K562 (cell line): Measurements from ENCODE around the gene PDLIM4. TPM values are rescaled to one million over a fixed set of nuclear protein-coding genes. Genes with fewer than 3 reads are reported as not detected.

ENCODE experiments used
- ATAC-seq: fragments of 200-7000 bp; cut with Tn5 transposase; 3 replicates; pipeline ENCODE4 v1.9.1; 2020; ENCODE audit warnings: moderate library complexity
- BruUV-seq: library from RNA; stranded (reverse); fragments of 400-500 nt; replicated peaks from 2 replicates; lab custom pipeline; 2021; lab: Mats Ljungman, UMichigan
- CTCF ChIA-PET: fragments of 300-600 bp; formaldehyde crosslinking; extraction: SDS; loops from one replicate; lab custom pipeline; 2021; ENCODE audit warnings: low intra/inter-chr PET ratio; lab: Yijun Ruan, JAX
- POLR2A ChIA-PET: fragments of 300-600, 350-650 bp; sonication (Branson Sonifier 250); formaldehyde crosslinking; extraction: SDS; loops from one replicate; lab custom pipeline; 2021; ENCODE audit warnings: antibody characterized with exemption, inconsistent platforms; lab: Yijun Ruan, JAX
- DNase-seq, 4 experiments: peaks; one replicate each; pipeline versions ENCODE4 v3.0.0 to v3.0.0-alpha.2; 2011 to 2018; ENCODE audit warnings: low spot score in 3 of 4, mixed read lengths in 3 of 4; ENCODE audit errors: extremely low read depth in 1 of 4
- FAIRE-seq: peaks from 2 replicates; lab custom pipeline; 2011; peaks lifted over from hg19 to GRCh38; lab: Jason Lieb, UNC
- H2AFZ ChIP-seq: 2 replicates; pipeline ENCODE4 v1.6.0; 2011; ENCODE audit warnings: low read depth, low read length, control low read depth, inconsistent platforms
- H3K27ac ChIP-seq: fragments of 200-600 bp; 3 replicates; pipeline ENCODE4 v1.8.0; 2011; ENCODE audit warnings: low read depth, mild to moderate bottlenecking, control low read depth, inconsistent platforms, low read length, moderate library complexity, mixed read lengths; ENCODE audit errors: extremely low read depth
- H3K27me3 ChIP-seq, 2 experiments: fragments of 300-600 bp in 1 of 2; 2 replicates in 1 of 2; 3 replicates in 1 of 2; pipeline versions ENCODE4 v1.6.0 to v1.8.0; 2011; ENCODE audit warnings: inconsistent platforms in 2 of 2, low read length in 2 of 2, mild to moderate bottlenecking in 1 of 2, mixed read lengths in 1 of 2, moderate library complexity in 1 of 2; ENCODE audit not compliant: control insufficient read depth in 2 of 2, insufficient read depth in 2 of 2
- H3K36me3 ChIP-seq: fragments of 300-600 bp; 3 replicates; pipeline ENCODE4 v1.8.0; 2011; ENCODE audit warnings: mild to moderate bottlenecking, low read length, inconsistent platforms; ENCODE audit not compliant: control insufficient read depth, insufficient read depth
- H3K4me1 ChIP-seq, 2 experiments: fragments of 200-600 bp in 1 of 2; replicated peaks in 1 of 2; 2 replicates in 1 of 2; 3 replicates in 1 of 2; pipeline versions ENCODE4 v1.5.1 to v1.8.0; 2011; ENCODE audit warnings: inconsistent platforms in 2 of 2, low read length in 2 of 2, mild to moderate bottlenecking in 1 of 2, mixed read lengths in 1 of 2, moderate library complexity in 1 of 2; ENCODE audit not compliant: control insufficient read depth in 2 of 2, insufficient read depth in 2 of 2
- H3K4me2 ChIP-seq: 2 replicates; pipeline ENCODE4 v1.6.1; 2011; ENCODE audit warnings: low read length, control low read depth, inconsistent platforms, mixed read lengths; ENCODE audit not compliant: insufficient read depth
- H3K4me3 ChIP-seq: fragments of 200-600 bp; sonication (generic), shearing (Covaris generic); 2 replicates; pipeline ENCODE4 v1.5.1; 2016; ENCODE audit warnings: control low read depth, inconsistent platforms
- H3K79me2 ChIP-seq: fragments of 200-600 bp; 3 replicates; pipeline ENCODE4 v1.8.0; 2011; ENCODE audit warnings: low read length, inconsistent platforms; ENCODE audit not compliant: control insufficient read depth, insufficient read depth
- H3K9ac ChIP-seq, 2 experiments: 2 replicates each; pipeline versions ENCODE4 v1.6.0 to v1.6.1; 2011; ENCODE audit warnings: low read depth in 2 of 2, low read length in 2 of 2, control low read depth in 1 of 2, inconsistent platforms in 1 of 2, mild to moderate bottlenecking in 1 of 2, mixed read lengths in 1 of 2; ENCODE audit not compliant: insufficient read depth in 1 of 2
- H3K9me1 ChIP-seq: one replicate; pipeline ENCODE4 v1.6.0; 2011; ENCODE audit warnings: inconsistent platforms, mild to moderate bottlenecking, low read length, moderate library complexity; ENCODE audit not compliant: control insufficient read depth, insufficient read depth
- H3K9me3 ChIP-seq: replicated peaks from 2 replicates; pipeline ENCODE4 v1.5.1; 2011; ENCODE audit warnings: low read depth, low read length, inconsistent platforms; ENCODE audit not compliant: control insufficient read depth, insufficient read depth
- H4K20me1 ChIP-seq: replicated peaks from 2 replicates; pipeline ENCODE4 v1.6.1; 2011; ENCODE audit warnings: low read length, inconsistent platforms, mixed read lengths; ENCODE audit not compliant: control insufficient read depth, insufficient read depth
- ARID1B ChIP-seq: fragments of 450-650 bp; IDR thresholded peaks from 2 replicates; pipeline ENCODE4 v1.6.1; 2016; ENCODE audit warnings: antibody characterized with exemption, mild to moderate bottlenecking, inconsistent platforms
- ATF1 ChIP-seq, 2 experiments: fragments of 450-650 bp in 1 of 2; IDR thresholded peaks; 2 replicates each; pipeline ENCODE4 v1.6.1; 2016; ENCODE audit warnings: missing compliant biosample characterization in 1 of 2, missing genetic modification characterization in 1 of 2
- CHD1 ChIP-seq: fragments of 200-600 bp; sonication (generic); IDR thresholded peaks from one replicate; pipeline ENCODE4 v1.6.1; 2012; ENCODE audit warnings: mild to moderate bottlenecking, moderate library complexity, low read length, inconsistent platforms
- CREM ChIP-seq: IDR thresholded peaks from 2 replicates; pipeline ENCODE4 v1.6.1; 2014; ENCODE audit warnings: antibody characterized with exemption, low read depth
- DACH1 ChIP-seq: fragments of 450-650 bp; IDR thresholded peaks from 2 replicates; pipeline ENCODE4 v1.6.1; 2018; ENCODE audit not compliant: partially characterized antibody
- HDAC1 ChIP-seq, 2 experiments: fragments of 450-650 bp; IDR thresholded peaks; 2 replicates each; pipeline ENCODE4 v1.6.1; 2016 to 2017; ENCODE audit warnings: inconsistent platforms in 1 of 2, mild to moderate bottlenecking in 1 of 2, moderate library complexity in 1 of 2
- JUN ChIP-seq, 2 experiments: sonication (generic) in 1 of 2; formaldehyde crosslinking in 1 of 2; IDR thresholded peaks; 2 replicates each; pipeline versions ENCODE4 v1.6.1 to v1.8.0; 2012 to 2022; ENCODE audit warnings: borderline replicate concordance in 2 of 2, mild to moderate bottlenecking in 2 of 2, improper control_type of control experiment in 1 of 2, low read depth in 1 of 2, low read length in 1 of 2, missing genetic modification reagents in 1 of 2
- NFIC ChIP-seq: fragments of 450-650 bp; IDR thresholded peaks from 2 replicates; pipeline ENCODE4 v1.6.1; 2017; ENCODE audit warnings: mild to moderate bottlenecking, inconsistent platforms
- OTX1 ChIP-seq: fragments of 450-650 bp; formaldehyde crosslinking; IDR thresholded peaks from 2 replicates; pipeline ENCODE4 v1.4.0; 2022; ENCODE audit warnings: mild to moderate bottlenecking
- POLR2G ChIP-seq: fragments of 200-400 bp; formaldehyde crosslinking; IDR thresholded peaks from 2 replicates; pipeline ENCODE4 v1.6.1; 2017; ENCODE audit warnings: low read depth, mild to moderate bottlenecking, antibody characterized with exemption, low read length, moderate library complexity
- SNIP1 ChIP-seq: fragments of 450-650 bp; IDR thresholded peaks from 2 replicates; pipeline ENCODE4 v1.7.1; 2017; ENCODE audit warnings: low read depth, mild to moderate bottlenecking
- YY1 ChIP-seq, 3 experiments: IDR thresholded peaks; 2 replicates each; pipeline ENCODE4 v1.6.1; 2011; ENCODE audit warnings: low read length in 2 of 3, mild to moderate bottlenecking in 2 of 3, moderate library complexity in 2 of 3, borderline replicate concordance in 1 of 3, control low read depth in 1 of 3, low read depth in 1 of 3; ENCODE audit not compliant: insufficient read depth in 3 of 3, insufficient replicate concordance in 2 of 3, control insufficient read depth in 1 of 3, insufficient read length in 1 of 3; ENCODE audit errors: extremely low read depth in 1 of 3
- ZBTB7A ChIP-seq: IDR thresholded peaks from 2 replicates; pipeline ENCODE4 v1.6.1; 2011; ENCODE audit warnings: low read depth, mild to moderate bottlenecking, low read length, moderate library complexity, borderline replicate concordance; ENCODE audit not compliant: control insufficient read depth
- WGBS: fragments of 100-300 bp; shearing (Covaris generic); methylation state at CpG from one replicate; pipeline ENCODE4 v1.1.6; 2016; ENCODE audit warnings: low coverage, mixed read lengths; ENCODE audit not compliant: insufficient coverage; ENCODE audit errors: missing lambda C conversion rate; 5-methylcytosine and 5-hydroxymethylcytosine counted together
- in situ Hi-C: fragments of 300-500 bp; cut with MboI; formaldehyde crosslinking; loops from 4 replicates; pipeline ENCODE4 v1.15.0; 2018; ENCODE audit warnings: inconsistent platforms, mixed read lengths
- intact Hi-C: fragments of 100-400 bp; cut with micrococcal nuclease; formaldehyde crosslinking; loops from 2 replicates; pipeline ENCODE4 v1.14.2; 2022
- polyA plus RNA-seq, 8 experiments: library from polyadenylated mRNA; depleted of rRNA in 4 of 8; stranded (reverse) in 5 of 8; unstranded in 3 of 8; fragments of >200 nt; fragmentation: Nextera tagmentation in 2 of 8; fragmentation: Illumina TruSeq in 1 of 8; extraction: Ambion mirVana in 2 of 8; extraction: Trizol in 1 of 8; gene quantifications; 2 replicates each; pipeline versions ENCODE4 v1.2.1 to v1.2.3, GENCODE V29; 2011 to 2014; ENCODE audit warnings: inconsistent platforms in 1 of 8, missing spikeins in 1 of 8
- total RNA-seq, 7 experiments: library from RNA; depleted of rRNA in 6 of 7; stranded (reverse); fragments of >200 nt in 6 of 7; fragmentation: Illumina TruSeq in 2 of 7; extraction: Trizol in 2 of 7; gene quantifications; 2 replicates each; pipeline versions ENCODE4 v1.2.1 to v1.2.3, GENCODE V29; 2011 to 2021; ENCODE audit warnings: low replicate concordance in 1 of 7
- TF ChIP-seq, protein P1 (sequence below): fragments of 450-650 bp; IDR thresholded peaks from 2 replicates; pipeline ENCODE4 v1.6.1; 2017; ENCODE audit warnings: antibody characterized with exemption, mild to moderate bottlenecking

PDLIM4 gene
- total and polyA plus RNA-seq, 9 of the 15 experiments (the other 6 are each of a cell fraction or from before 2014, with no cell fraction given): 0.28 to 32.8 (median 13.1) TPM

DNA sequence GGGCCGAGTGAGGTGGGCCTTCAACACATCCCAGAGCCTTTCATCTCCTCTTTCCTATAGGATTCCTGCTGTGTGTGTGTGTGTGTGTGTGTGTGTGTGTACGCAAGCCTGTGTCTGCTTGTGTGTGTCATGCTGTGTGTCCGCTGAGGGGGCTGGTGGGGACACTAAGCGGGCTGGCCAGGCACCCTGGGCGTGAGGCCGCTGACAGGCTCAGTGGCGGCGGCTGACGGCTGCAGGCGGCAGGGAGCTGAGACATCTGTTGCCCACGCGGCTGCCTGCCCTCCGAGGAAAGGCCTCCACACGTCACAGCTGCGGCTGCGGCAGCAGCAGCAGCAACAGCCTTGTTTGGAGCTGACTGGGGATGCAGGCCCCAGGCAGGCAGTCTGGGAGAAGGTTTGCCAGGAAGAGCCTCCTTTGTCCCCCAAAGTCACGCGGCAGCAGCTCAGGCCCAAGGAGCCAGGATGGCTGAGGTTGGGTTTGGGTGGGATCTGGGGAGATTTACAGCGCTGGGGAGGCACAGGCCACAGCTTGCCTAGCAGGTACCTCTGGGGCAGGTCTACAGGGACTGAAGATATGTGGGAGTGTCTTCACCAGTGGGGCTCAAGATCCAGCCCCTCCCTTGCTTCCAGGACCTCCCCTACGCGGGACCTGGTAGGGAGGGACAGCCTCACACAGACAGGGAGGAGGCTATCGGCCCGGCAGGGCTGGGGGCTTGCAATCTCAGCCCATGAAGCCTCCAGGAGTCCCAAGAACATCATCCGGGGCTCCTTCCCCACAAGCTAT, 1.8 kb downstream of the PDLIM4 start:
- CTCF ChIA-PET: no interaction called here
- peak; percentile 72 for FAIRE-seq
- TF ChIP-seq JUN (IDR thresholded peaks at IDR 0.05; ENCODE audit: borderline replicate concordance, low read depth, low read length) (no peak), JUN (CRISPR knock-in tag; IDR thresholded peaks at IDR 0.05; ENCODE audit: borderline replicate concordance) (no peak), ARID1B (no peak), HDAC1 (IDR thresholded peaks at IDR 0.05) (peak in 1 of 2 experiments; percentile 57; a peak in 1 of 4 replicates), CREM (0 out of 2 replicates have a peak, but pooled peaks have one; percentile 25), OTX1 (0 out of 2 replicates have a peak, but pooled peaks have one; percentile 34), YY1 (IDR thresholded peaks at IDR 0.05; ENCODE audit: borderline replicate concordance in 1 of 3, control insufficient read depth in 1 of 3, extremely low read depth in 1 of 3, insufficient read depth in 3 of 3, insufficient read length in 1 of 3, insufficient replicate concordance in 2 of 3, low read depth in 1 of 3, low read length in 2 of 3) (no peak), CHD1 (peak; percentile 43), DACH1 (no peak), NFIC (0 out of 2 replicates have a peak, but pooled peaks have one; percentile 34), SNIP1 (no peak), ZBTB7A (peak; percentile 13; the same call in 1 of the 2 replicates), POLR2G (peak; percentile 50), ATF1 (CRISPR knock-in tag; IDR thresholded peaks at IDR 0.05) (no peak), ATF1 (tag; IDR thresholded peaks at IDR 0.05) (peak; percentile 13; the same call in 1 of the 2 replicates)
- TF ChIP-seq, protein P1, sequence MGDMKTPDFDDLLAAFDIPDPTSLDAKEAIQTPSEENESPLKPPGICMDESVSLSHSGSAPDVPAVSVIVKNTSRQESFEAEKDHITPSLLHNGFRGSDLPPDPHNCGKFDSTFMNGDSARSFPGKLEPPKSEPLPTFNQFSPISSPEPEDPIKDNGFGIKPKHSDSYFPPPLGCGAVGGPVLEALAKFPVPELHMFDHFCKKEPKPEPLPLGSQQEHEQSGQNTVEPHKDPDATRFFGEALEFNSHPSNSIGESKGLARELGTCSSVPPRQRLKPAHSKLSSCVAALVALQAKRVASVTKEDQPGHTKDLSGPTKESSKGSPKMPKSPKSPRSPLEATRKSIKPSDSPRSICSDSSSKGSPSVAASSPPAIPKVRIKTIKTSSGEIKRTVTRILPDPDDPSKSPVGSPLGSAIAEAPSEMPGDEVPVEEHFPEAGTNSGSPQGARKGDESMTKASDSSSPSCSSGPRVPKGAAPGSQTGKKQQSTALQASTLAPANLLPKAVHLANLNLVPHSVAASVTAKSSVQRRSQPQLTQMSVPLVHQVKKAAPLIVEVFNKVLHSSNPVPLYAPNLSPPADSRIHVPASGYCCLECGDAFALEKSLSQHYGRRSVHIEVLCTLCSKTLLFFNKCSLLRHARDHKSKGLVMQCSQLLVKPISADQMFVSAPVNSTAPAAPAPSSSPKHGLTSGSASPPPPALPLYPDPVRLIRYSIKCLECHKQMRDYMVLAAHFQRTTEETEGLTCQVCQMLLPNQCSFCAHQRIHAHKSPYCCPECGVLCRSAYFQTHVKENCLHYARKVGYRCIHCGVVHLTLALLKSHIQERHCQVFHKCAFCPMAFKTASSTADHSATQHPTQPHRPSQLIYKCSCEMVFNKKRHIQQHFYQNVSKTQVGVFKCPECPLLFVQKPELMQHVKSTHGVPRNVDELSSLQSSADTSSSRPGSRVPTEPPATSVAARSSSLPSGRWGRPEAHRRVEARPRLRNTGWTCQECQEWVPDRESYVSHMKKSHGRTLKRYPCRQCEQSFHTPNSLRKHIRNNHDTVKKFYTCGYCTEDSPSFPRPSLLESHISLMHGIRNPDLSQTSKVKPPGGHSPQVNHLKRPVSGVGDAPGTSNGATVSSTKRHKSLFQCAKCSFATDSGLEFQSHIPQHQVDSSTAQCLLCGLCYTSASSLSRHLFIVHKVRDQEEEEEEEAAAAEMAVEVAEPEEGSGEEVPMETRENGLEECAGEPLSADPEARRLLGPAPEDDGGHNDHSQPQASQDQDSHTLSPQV: 0 out of 2 replicates have a peak, but pooled peaks have one; percentile 12

More for the DNA sequence above, 1.8 kb downstream of the PDLIM4 start:
- Histone ChIP-seq H3K9me1 (no peaks in the 10 kb centered on the region), H3K27me3 (no peaks in the 10 kb centered on the region), H3K4me1 (peaks cover 41 to 63% of the 10 kb centered on the region in 2 experiments), H3K79me2 (peaks cover 36% of the 10 kb centered on the region), H3K4me3 (peak overlapping the region; percentile 63), H3K36me3 (peaks cover 19% of the 10 kb centered on the region; the same call in 2 of the 3 replicates), H3K9ac (peak overlapping the region; percentile 72 to 93), H3K9me3 (no peaks in the 10 kb centered on the region; the same call in 1 of the 2 replicates), H3K27ac (peak overlapping the region; percentile 74; the same call in 2 of the 3 replicates), H4K20me1 (0 out of 2 replicates have a peak, but pooled peaks cover 4% of the 10 kb centered on the region), H2AFZ (peak overlapping the region; percentile 43), H3K4me2 (peak overlapping the region; percentile 74)
- BruUV-seq: no TSS peak
- in situ Hi-C loops (no loop called here), intact Hi-C loops (no loop called here)
- DNase-seq: peak; percentile 54 to 69 (median 58)
- WGBS: 40% methylated on average over 20 of the region's 24 CpGs
- POLR2A ChIA-PET: interaction anchor here (0.7 to 1.7 kb wide), 9 partner anchors 8 to 175 kb away, joined by 3 to 5 read pairs (median 3); no protein-coding TSS in a partner anchor
- peak; percentile 58 for ATAC-seq
